K562 (cell line): ENCODE data around the gene KDM2A. TPM values are rescaled to one million over a fixed set of nuclear protein-coding genes. Genes with fewer than 3 reads are reported as not detected.

Source experiments
- BHLHE40 ChIP-seq: IDR thresholded peaks from 2 replicates; pipeline ENCODE4 v1.6.1; 2011; ENCODE audit warnings: low read length, improper control_type of control experiment
- CREB3L1 ChIP-seq: fragments of 450-650 bp; IDR thresholded peaks from 2 replicates; pipeline ENCODE4 v1.6.1; 2014; ENCODE audit warnings: low read depth, mild to moderate bottlenecking, moderate library complexity, borderline replicate concordance
- E2F3 ChIP-seq: fragments of 250-450 bp; sonication (Bioruptor Pico); IDR thresholded peaks from 2 replicates; pipeline ENCODE4 v1.4.0; 2020; ENCODE audit warnings: mild to moderate bottlenecking
- ELF2 ChIP-seq: fragments of 250-450 bp; sonication (Bioruptor Pico); IDR thresholded peaks from 2 replicates; pipeline ENCODE4 v1.5.0; 2021; ENCODE audit warnings: mild to moderate bottlenecking
- FUS ChIP-seq: fragments of 200-400 bp; formaldehyde crosslinking; optimal IDR thresholded peaks from 2 replicates; pipeline ENCODE3; 2017; ENCODE audit warnings: low read depth, low read length
- GABPB1 ChIP-seq: sonication (generic); formaldehyde crosslinking; IDR thresholded peaks from 2 replicates; pipeline ENCODE4 v1.8.0; 2022; ENCODE audit warnings: mild to moderate bottlenecking, missing genetic modification reagents
- IRF9 ChIP-seq: fragments of 450-650 bp; IDR thresholded peaks from 2 replicates; pipeline ENCODE4 v1.6.1; 2016; ENCODE audit warnings: missing biosample characterization, missing genetic modification characterization
- JUN ChIP-seq, 2 experiments: sonication (generic) in 1 of 2; formaldehyde crosslinking in 1 of 2; IDR thresholded peaks; 2 replicates each; pipeline versions ENCODE4 v1.6.1 to v1.8.0; 2012 to 2022; ENCODE audit warnings: borderline replicate concordance in 2 of 2, mild to moderate bottlenecking in 2 of 2, improper control_type of control experiment in 1 of 2, low read depth in 1 of 2, low read length in 1 of 2, missing genetic modification reagents in 1 of 2
- KLF6 ChIP-seq: fragments of 250-450 bp; sonication (Bioruptor Pico); IDR thresholded peaks from 2 replicates; pipeline ENCODE4 v1.4.0; 2020; ENCODE audit warnings: mild to moderate bottlenecking, moderate library complexity, borderline replicate concordance
- NR2C1 ChIP-seq, 2 experiments: fragments of 450-650 bp; IDR thresholded peaks; 2 replicates each; pipeline ENCODE4 v1.6.1; 2017; ENCODE audit warnings: mild to moderate bottlenecking in 2 of 2, antibody characterized with exemption in 1 of 2, inconsistent platforms in 1 of 2, missing compliant biosample characterization in 1 of 2, missing genetic modification characterization in 1 of 2
- PHF8 ChIP-seq: fragments of 200-600 bp; sonication (generic); IDR thresholded peaks from 2 replicates; pipeline ENCODE4 v1.6.1; 2012; ENCODE audit warnings: mixed run types, mild to moderate bottlenecking, inconsistent platforms, low read length, moderate library complexity, borderline replicate concordance
- SMAD4 ChIP-seq: fragments of 250-450 bp; sonication (Bioruptor Pico); conservative IDR thresholded peaks from 2 replicates; pipeline ENCODE4 v1.8.0; 2021; ENCODE audit warnings: inconsistent platforms, mild to moderate bottlenecking, moderate library complexity
- SMARCA5 ChIP-seq: fragments of 450-650 bp; IDR thresholded peaks from 2 replicates; pipeline ENCODE4 v1.6.1; 2016
- SP1 ChIP-seq: sonication (generic); formaldehyde crosslinking; IDR thresholded peaks from 2 replicates; pipeline ENCODE4 v1.8.1; 2022; ENCODE audit warnings: mild to moderate bottlenecking, missing genetic modification reagents
- XRCC4 ChIP-seq: IDR thresholded peaks from one replicate; pipeline ENCODE4 v1.6.1; 2011; ENCODE audit not compliant: insufficient read depth, insufficient read length; ENCODE audit errors: extremely low read depth
- XRCC5 ChIP-seq: fragments of 200-400 bp; formaldehyde crosslinking; IDR thresholded peaks from 2 replicates; pipeline ENCODE4 v1.6.1; 2017; ENCODE audit warnings: low read depth, mild to moderate bottlenecking, low read length
- ZBTB11 ChIP-seq, 3 experiments: fragments of 200-800 bp in 1 of 3; fragments of 250-450 bp in 1 of 3; fragments of 450-650 bp in 1 of 3; sonication (Bioruptor Pico) in 1 of 3; sonication (Bioruptor generic) in 1 of 3; formaldehyde crosslinking in 1 of 3; IDR thresholded peaks; 2 replicates each; pipeline versions ENCODE4 v1.6.1 to v1.8.0; 2016 to 2022; ENCODE audit warnings: mild to moderate bottlenecking in 2 of 3, missing genetic modification characterization in 2 of 3, missing compliant biosample characterization in 1 of 3, moderate library complexity in 1 of 3
- ZBTB17 ChIP-seq: fragments of 450-650 bp; formaldehyde crosslinking; IDR thresholded peaks from 2 replicates; pipeline ENCODE4 v1.4.0; 2020; ENCODE audit warnings: mild to moderate bottlenecking
- ZNF197 ChIP-seq: fragments of 200-800 bp; sonication (Bioruptor generic); IDR thresholded peaks from 2 replicates; pipeline ENCODE4 v1.6.1; 2016; ENCODE audit warnings: low read depth, missing genetic modification characterization, missing compliant biosample characterization
- polyA plus RNA-seq, 8 experiments: library from polyadenylated mRNA; depleted of rRNA in 4 of 8; stranded (reverse) in 5 of 8; unstranded in 3 of 8; fragments of >200 nt; fragmentation: Nextera tagmentation in 2 of 8; fragmentation: Illumina TruSeq in 1 of 8; extraction: Ambion mirVana in 2 of 8; extraction: Trizol in 1 of 8; gene quantifications; 2 replicates each; pipeline versions ENCODE4 v1.2.1 to v1.2.3, GENCODE V29; 2011 to 2014; ENCODE audit warnings: inconsistent platforms in 1 of 8, missing spikeins in 1 of 8
- total RNA-seq, 7 experiments: library from RNA; depleted of rRNA in 6 of 7; stranded (reverse); fragments of >200 nt in 6 of 7; fragmentation: Illumina TruSeq in 2 of 7; extraction: Trizol in 2 of 7; gene quantifications; 2 replicates each; pipeline versions ENCODE4 v1.2.1 to v1.2.3, GENCODE V29; 2011 to 2021; ENCODE audit warnings: low replicate concordance in 1 of 7

Gene KDM2A
- total and polyA plus RNA-seq, 9 of the 15 experiments (the other 6 are each of a cell fraction or from before 2014, with no cell fraction given) = 5.0 to 39.3 (median 21.3) TPM

- TF ChIP-seq ZBTB11 (CRISPR knock-in tag; IDR thresholded peaks at IDR 0.05) (peak in 1 of 3 experiments; percentile 79; a peak in 1 of 6 replicates), BHLHE40 (0 out of 2 replicates have a peak, but pooled peaks have one; percentile 8), FUS (no peak), XRCC4 (no peak), SMARCA5 (peak; percentile 80; the same call in 1 of the 2 replicates), ELF2 (CRISPR knock-in tag) (peak; percentile 81), GABPB1 (peak; percentile 72), SMAD4 (CRISPR knock-in tag) (peak; percentile 91), ZBTB17 (CRISPR knock-in tag) (peak; percentile 78), PHF8 (peak; percentile 56; the same call in 1 of the 2 replicates), ZNF197 (CRISPR knock-in tag) (peak; percentile 88; the same call in 1 of the 2 replicates), JUN (IDR thresholded peaks at IDR 0.05; ENCODE audit: borderline replicate concordance, low read depth, low read length) (0 out of 2 replicates have a peak, but pooled peaks have one; percentile 17), JUN (CRISPR knock-in tag; IDR thresholded peaks at IDR 0.05; ENCODE audit: borderline replicate concordance) (no peak; the same call in 1 of the 2 replicates), KLF6 (peak; percentile 91), E2F3 (CRISPR knock-in tag) (peak; percentile 50; the same call in 1 of the 2 replicates), XRCC5 (peak; percentile 86; the same call in 1 of the 2 replicates), CREB3L1 (peak; percentile 25; the same call in 1 of the 2 replicates), NR2C1 (IDR thresholded peaks at IDR 0.05) (no peak), NR2C1 (tag; IDR thresholded peaks at IDR 0.05) (peak; percentile 40; the same call in 1 of the 2 replicates), IRF9 (tag) (0 out of 2 replicates have a peak, but pooled peaks have one; percentile 10), SP1 (CRISPR knock-in tag) (peak; percentile 70)
These were observed 158.3 kb downstream of the KDM2A start (continued) for GRCh38 chr11:67277231-67277961.
